ENCODE data around the gene CNPY1.

CNPY1 gene

DNA sequence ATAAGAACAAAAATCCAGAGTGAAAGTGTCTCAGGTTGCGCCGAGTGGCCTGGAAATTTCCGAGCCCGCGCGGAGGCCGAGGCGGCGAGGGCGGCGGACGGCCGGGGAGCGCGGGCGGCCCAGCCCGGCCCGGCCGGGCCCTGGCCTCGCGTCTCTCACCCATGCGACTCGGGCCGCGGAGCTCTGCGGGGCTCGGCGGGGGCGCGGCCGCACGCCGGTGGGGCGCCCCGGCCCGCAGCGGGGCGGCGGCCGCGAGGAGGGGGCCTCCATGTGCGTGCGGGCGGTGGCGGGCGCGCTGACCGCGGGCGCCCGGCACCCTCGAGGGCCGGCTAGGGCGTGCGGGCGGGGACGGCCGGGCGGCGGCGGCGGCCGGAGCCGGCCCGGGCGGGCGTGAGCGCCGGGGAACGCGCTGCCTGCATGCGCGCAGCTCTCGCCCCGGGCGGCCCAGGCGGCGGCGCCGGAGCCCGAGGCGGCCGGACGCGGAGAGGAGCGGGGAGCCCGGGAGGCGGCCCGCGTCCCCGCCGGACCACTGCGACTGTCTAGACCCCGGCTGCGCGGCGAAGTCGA lies 88.7 kb downstream of the CNPY1 start:
- TF ChIP-seq FOXP2 (optimal IDR thresholded peaks at IDR 0.05; ENCODE audit: borderline replicate concordance, extremely low read depth, extremely low read length, insufficient read depth), result no peak
- TF ChIP-seq TAF1 (IDR thresholded peaks at IDR 0.05; ENCODE audit: borderline replicate concordance, insufficient read depth, low read length), result no peak
- TF ChIP-seq POLR2AphosphoS5 (IDR thresholded peaks at IDR 0.05; ENCODE audit: low read depth, low read length), result no peak
- TF ChIP-seq REST (IDR thresholded peaks at IDR 0.05; ENCODE audit: insufficient read depth in 1 of 2, low read depth in 2 of 2, low read length in 2 of 2), result no peak
- no peak for TF ChIP-seq SIN3A (IDR thresholded peaks at IDR 0.05; ENCODE audit: borderline replicate concordance, insufficient read depth, low read length)

DNA sequence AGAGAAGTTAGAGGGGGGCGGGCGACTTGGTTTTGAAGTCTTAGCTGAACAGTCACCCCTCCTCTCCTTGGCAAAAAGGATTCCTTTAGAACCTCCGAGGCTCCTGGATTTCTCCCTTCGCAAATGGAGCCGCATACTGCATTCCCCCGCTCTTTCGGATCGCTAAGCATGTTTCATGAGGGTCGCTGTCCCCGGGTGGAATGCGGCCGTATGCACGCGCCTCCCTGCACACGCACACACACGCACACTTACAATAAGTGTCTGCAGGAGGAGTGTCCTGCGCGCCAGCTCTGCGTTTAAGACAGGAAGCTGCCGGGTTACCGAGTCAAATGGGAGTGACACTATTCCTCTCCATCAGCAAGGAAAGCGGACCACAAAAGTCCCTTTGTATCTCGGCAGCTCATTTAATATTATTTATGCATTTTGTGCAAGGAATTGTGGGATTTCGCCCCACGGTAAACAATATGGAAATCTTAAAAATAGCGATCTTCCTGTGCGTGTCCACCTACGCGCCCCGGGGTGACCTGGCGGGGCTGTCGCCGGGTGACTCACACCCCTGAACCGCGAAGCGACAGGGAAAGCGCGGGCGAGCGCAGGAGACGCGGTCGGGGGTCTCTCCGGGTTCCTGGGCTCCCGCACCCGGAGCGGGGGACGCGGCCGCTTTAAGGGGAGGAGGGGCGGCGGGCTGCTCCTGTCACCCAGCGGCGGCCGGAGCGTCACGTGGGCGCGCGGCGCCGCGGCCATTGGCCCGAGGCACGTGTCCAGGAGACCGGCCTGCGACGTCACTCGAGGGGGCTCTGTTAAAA lies 89.4 kb downstream of the CNPY1 start:
- TF ChIP-seq POLR2AphosphoS5 (IDR thresholded peaks at IDR 0.05; ENCODE audit: low read depth, low read length) (no peak), SIN3A (IDR thresholded peaks at IDR 0.05; ENCODE audit: borderline replicate concordance, insufficient read depth, low read length) (no peak), FOXP2 (optimal IDR thresholded peaks at IDR 0.05; ENCODE audit: borderline replicate concordance, extremely low read depth, extremely low read length, insufficient read depth) (no peak), TAF1 (IDR thresholded peaks at IDR 0.05; ENCODE audit: borderline replicate concordance, insufficient read depth, low read length) (no peak), REST (IDR thresholded peaks at IDR 0.05; ENCODE audit: insufficient read depth in 1 of 2, low read depth in 2 of 2, low read length in 2 of 2) (no peak)

- no peak for TF ChIP-seq FOXP2 (optimal IDR thresholded peaks at IDR 0.05; ENCODE audit: borderline replicate concordance, extremely low read depth, extremely low read length, insufficient read depth)
These were observed 90.3 kb downstream of the CNPY1 start for GRCh38 chr7:155455776-155456737.

- TF ChIP-seq TAF1 (IDR thresholded peaks at IDR 0.05; ENCODE audit: borderline replicate concordance, insufficient read depth, low read length) (no peak), POLR2AphosphoS5 (IDR thresholded peaks at IDR 0.05; ENCODE audit: low read depth, low read length) (no peak), SIN3A (IDR thresholded peaks at IDR 0.05; ENCODE audit: borderline replicate concordance, insufficient read depth, low read length) (no peak), FOXP2 (optimal IDR thresholded peaks at IDR 0.05; ENCODE audit: borderline replicate concordance, extremely low read depth, extremely low read length, insufficient read depth) (no peak), REST (IDR thresholded peaks at IDR 0.05; ENCODE audit: insufficient read depth in 1 of 2, low read depth in 2 of 2, low read length in 2 of 2) (no peak)
These were observed 91.1 kb downstream of the CNPY1 start for GRCh38 chr7:155455132-155455693.
